GM12875 (cell line): ENCODE data around the gene TMC6.

Experiments used
- H3K4me3 ChIP-seq: one replicate; pipeline ENCODE4 v1.5.1; 2011; ENCODE audit warnings: low read depth, low read length, control low read depth
- TF ChIP-seq, protein P1 (sequence below): IDR thresholded peaks from 2 replicates; pipeline ENCODE4 v1.5.1; 2011; ENCODE audit warnings: low read depth, mild to moderate bottlenecking, control low read depth, inconsistent platforms, low read length, moderate library complexity, borderline replicate concordance; ENCODE audit not compliant: insufficient read depth

Gene TMC6

DNA sequence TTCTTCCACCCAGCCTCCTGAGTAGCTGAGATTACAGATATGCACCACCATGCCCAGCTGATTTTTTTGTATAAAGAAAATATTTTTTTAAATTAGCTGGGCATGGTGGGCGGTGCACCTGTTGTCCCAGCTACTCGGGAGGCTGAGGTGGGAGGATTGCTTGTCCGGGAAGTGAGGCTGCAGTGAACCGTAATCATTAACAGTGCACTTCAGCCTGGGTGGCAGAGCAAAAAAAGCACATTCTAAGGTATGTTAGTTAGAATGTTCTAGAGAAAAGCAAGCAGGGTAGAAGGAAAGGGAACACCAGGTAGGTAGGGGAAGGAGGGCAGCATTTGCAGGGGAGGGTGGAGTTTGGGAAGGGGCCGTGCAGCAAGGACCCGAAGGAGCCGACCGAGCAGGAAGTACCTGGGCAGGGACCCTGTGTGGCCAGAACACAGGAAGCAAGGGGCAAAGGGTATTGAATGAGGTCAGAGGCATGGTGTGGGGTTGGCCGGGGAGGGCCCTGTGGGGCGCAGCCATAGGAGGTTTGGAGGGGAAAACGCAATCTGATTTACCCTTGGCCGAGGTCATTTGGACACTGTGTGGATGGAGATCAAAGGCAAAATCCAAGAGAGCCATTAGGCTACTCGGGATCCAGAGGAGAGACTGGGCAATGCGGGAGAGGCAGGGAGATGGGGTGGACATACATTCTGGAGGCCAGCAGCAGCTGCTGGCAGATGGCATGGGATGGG, 19.9 kb upstream of the TMC6 start:
- H3K4me3 ChIP-seq: no peak overlapping the region
- TF ChIP-seq, protein P1, sequence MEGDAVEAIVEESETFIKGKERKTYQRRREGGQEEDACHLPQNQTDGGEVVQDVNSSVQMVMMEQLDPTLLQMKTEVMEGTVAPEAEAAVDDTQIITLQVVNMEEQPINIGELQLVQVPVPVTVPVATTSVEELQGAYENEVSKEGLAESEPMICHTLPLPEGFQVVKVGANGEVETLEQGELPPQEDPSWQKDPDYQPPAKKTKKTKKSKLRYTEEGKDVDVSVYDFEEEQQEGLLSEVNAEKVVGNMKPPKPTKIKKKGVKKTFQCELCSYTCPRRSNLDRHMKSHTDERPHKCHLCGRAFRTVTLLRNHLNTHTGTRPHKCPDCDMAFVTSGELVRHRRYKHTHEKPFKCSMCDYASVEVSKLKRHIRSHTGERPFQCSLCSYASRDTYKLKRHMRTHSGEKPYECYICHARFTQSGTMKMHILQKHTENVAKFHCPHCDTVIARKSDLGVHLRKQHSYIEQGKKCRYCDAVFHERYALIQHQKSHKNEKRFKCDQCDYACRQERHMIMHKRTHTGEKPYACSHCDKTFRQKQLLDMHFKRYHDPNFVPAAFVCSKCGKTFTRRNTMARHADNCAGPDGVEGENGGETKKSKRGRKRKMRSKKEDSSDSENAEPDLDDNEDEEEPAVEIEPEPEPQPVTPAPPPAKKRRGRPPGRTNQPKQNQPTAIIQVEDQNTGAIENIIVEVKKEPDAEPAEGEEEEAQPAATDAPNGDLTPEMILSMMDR: no peak

DNA sequence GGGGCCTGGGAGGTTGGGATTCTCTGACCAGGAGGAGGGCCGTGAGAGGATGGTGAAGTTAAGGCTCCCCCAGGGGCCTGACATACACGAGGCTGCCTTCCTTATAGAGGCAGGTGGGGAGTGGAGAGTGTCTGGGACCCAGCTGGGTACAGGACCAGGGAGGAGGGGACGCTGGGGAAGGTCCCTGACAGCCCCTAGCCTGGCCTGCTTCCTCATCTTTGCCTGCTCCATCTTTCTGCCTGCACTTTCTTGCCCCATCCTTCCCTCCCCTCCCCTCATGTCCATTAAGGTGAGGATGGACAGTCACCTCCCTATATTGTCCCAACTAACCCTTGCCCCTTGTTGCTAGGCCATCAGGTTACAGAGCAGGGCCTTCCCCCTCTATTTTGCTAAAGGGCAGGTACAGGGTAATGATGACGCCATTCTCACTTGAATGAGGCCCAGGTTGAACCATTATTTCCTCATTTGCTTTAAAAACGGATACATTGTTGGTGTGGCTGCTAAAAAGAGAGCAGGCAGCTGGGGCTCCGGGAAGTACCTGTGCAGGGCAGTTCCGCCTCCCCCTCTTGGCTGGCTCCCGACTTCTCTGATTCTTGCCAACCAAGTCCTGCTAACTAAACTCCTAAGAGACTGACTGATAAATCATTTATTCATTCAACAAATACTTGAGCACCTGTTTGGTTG, 18.9 kb upstream of the TMC6 start:
- TF ChIP-seq, protein P1: no peak

DNA sequence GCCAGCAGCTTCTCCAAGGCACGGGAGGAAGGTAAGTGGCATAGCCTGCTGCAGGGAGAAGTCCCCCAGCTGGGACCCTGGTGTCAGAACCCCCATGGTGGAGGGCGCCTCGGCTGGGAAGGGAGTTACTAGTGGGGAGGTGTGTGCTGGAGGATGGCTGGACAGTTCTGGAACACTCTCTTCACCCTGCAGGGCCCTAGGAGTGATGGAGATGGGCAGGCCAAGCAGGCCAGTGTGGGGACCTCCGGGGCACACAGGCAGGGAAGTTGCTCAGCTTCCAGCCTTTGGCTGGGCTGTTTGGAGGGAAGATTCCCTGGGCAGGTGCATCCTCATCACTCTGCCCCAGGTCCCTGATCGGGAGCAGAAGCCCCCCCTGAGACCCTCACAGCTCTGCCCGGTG, 18.3 kb upstream of the TMC6 start:
- no peak overlapping the region for H3K4me3 ChIP-seq
- TF ChIP-seq, protein P1: no peak

More for the DNA sequence above, 18.9 kb upstream of the TMC6 start:
- H3K4me3 ChIP-seq: no peak overlapping the region

DNA sequence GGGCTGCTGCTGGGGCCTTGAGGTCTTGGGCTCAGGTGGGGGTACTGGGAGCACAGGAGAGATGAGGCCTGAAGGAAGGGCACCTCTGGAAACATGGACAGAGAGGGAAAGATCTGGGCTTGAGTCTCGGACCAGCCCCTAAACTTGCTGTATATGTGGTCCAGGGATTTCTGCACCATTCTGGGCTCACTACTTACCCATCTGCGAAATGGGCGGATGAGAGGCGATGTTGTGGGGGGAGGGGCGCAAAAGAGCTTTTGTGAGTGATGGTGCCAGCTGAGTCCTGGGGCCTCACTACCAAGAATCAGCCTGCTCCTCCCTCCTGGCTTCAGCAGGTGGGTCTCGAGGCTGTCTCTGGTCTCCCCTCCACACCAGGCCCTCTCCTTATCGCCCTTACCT, 17.9 kb upstream of the TMC6 start:
- TF ChIP-seq, protein P1: no peak
- no peak overlapping the region for H3K4me3 ChIP-seq

DNA sequence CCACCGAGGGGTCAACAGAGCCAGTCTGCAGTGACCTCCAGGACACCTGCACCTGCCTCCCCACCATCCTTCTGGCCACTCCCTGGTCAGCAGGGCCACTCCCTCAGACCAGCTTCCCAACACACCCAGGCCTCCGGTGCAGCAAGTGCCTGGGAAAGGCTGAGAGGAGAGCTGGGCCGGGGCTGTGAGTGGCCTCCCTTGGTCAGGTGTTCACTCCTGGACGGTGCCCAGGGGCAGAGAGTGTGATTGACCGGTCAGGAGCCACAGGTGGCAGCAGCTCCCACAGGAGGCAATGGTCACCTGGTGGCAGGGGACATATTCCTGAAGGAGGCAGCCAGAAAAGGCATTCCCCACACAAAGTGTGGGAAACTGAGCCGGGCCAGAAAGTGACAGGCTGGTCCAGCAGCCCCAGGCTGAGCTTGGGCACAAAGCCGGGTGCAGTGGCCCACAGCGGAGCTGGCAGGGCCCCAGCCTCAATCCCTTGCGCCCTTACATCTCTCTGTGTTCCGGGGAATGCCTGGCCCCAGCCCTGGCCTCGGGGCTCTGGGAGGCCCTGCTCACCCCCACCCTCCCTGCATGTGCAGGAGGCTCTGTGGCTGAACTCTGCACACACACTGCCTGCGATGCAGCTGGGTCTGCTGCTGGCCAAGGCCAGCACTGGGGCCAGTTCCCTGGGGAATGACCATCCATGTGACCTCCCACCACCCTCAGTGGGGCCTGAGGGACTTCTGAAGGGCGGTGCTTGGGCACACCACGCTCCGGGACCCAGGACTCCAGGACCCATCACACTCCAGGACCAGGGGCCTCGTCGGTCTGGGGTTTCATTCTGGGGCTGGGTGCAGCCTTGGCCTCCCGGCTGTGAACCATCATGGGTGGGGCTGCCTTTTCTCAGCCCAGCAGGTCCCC, 16.4 kb upstream of the TMC6 start:
- H3K4me3 ChIP-seq: no peak overlapping the region
- TF ChIP-seq, protein P1: no peak

DNA sequence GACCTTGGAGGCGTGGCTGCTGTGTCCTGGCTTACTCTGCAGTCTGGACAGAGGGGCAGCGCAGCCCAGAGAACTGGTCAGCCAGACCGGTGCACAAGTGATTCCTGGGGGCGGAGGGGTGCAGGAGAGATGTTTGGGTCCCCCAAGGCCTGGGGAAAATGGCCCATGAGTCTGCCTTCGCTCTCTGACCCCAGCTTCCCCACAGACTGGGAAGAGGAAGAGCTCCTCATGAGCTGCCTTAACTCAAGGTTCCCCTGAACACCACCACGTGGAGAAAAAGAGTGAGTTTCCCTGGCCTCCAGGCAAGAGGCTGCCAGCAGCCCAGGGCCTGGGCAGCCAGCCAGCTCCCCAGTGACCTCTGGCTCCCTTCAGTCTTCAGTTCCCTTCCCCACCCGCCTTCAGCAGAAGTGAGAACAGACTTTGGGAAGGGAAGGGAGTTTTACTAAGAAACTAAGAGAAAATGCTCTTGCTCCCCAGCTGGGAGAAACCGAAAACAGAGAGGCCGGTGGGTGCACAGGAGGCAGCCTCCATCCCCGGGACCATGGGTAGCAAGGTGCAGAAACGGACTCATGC, 15.7 kb upstream of the TMC6 start:
- TF ChIP-seq, protein P1: no peak
- H3K4me3 ChIP-seq: no peak overlapping the region
